ENCODE results near the gene CYP3A5. TPM values are rescaled to one million over a fixed set of nuclear protein-coding genes. Genes with fewer than 3 reads are reported as not detected.

CYP3A5 gene
- total and polyA plus RNA-seq, 2 of the 8 experiments (the other 6 are each of a cell fraction or from before 2014, with no cell fraction given), result 0.06 TPM; not detected in 1

DNA sequence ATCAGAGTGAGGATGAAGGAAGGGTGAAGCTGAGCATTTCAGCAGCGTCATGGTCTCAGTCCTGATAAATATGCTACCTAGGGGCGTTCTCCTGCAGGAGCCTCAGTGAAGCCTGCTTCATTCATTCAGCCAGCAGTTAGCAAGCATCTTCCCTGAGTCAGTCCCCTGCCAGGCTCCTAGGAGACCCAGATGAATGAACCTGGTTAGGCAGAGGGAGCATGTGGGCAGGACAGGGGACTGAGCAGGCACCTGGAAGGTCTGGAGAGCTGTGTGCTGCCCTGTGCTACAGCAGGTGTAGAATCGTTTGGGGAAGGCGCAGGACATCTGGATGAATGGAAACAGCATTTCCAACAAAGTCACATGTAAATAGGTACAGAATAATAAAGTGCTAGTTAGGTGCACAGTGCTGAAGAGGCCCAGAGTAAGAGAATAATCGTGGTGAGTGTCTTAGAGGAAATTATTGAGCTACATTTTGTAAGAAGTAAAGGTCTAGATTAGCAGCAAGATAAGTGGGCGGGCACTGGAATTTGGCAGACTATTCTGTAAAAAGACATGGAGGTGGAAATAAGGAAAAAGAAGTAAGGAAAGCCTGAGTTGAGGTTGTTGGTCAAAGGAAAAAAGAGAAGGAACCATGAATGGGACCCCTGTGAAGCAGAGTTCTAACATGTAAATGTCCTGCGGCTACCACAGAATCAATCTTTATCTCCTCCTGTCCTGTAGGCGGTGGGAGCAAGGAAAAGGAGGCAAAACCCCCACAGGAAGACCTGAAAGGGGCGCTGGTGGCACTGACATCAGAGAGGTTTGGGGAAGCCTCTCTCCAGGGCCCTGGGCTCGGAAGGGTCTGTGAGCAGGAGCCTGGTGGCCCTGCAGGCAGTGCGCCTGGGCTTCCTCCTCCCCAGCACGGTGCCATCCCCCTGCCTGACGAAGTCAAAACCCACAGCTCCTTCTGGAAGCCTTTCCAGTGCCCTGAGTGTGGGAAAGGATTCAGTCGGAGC is 51.0 kb downstream of the CYP3A5 start (continued):
- TF ChIP-seq SUZ12 (IDR thresholded peaks at IDR 0.05; ENCODE audit: low read length), result no peak
- no peak for TF ChIP-seq SAP30 (IDR thresholded peaks at IDR 0.05; ENCODE audit: insufficient read depth, insufficient replicate concordance, low read length)
- no peak for TF ChIP-seq HDAC6 (IDR thresholded peaks at IDR 0.05; ENCODE audit: low read depth, low read length)
- TF ChIP-seq TBP (IDR thresholded peaks at IDR 0.05; ENCODE audit: low read depth, low read length), result 0 out of 2 replicates have a peak, but pooled peaks have one; percentile 38

Data from H1 (cell line).